SHP77 treated with DMSO at 0.1 percent for 48 hours (cell line): ENCODE results near the gene MDC1.

Experiments used
- DNase-seq: peaks from one replicate; lab custom pipeline; 2025; lab: John Stamatoyannopoulos, UW

Gene MDC1

GRCh38 chr6:30700340-30700739 lies 16.7 kb downstream of the MDC1 start:
- no peak for DNase-seq

- no peak for DNase-seq
These were observed 20.6 kb downstream of the MDC1 start for GRCh38 chr6:30696432-30696831.

- DNase-seq: no peak
These were observed 25.8 kb downstream of the MDC1 start for GRCh38 chr6:30691208-30691847.

GRCh38 chr6:30690403-30691207 lies 26.5 kb downstream of the MDC1 start, which contains the start of gene NRM:
TSS of gene NRM (minus strand) at chr6:30690984. CDS start at chr6:30690974, 10 bp downstream.
- peak; percentile 88 for DNase-seq

- no peak for DNase-seq
These were observed 27.1 kb downstream of the MDC1 start for GRCh38 chr6:30689985-30690384.

GRCh38 chr6:30689022-30689865 lies 27.8 kb downstream of the MDC1 start:
- no peak for DNase-seq

- DNase-seq: no peak
These were observed 28.5 kb downstream of the MDC1 start for GRCh38 chr6:30688569-30688968.

GRCh38 chr6:30687659-30688431 lies 29.2 kb downstream of the MDC1 start:
- DNase-seq: no peak

GRCh38 chr6:30686908-30687658 lies 30.0 kb downstream of the MDC1 start:
- peak; percentile 34 for DNase-seq

GRCh38 chr6:30686009-30686907 lies 30.8 kb downstream of the MDC1 start, which contains the start of gene PPP1R18:
TSS of gene PPP1R18 (minus strand) at chr6:30686645. CDS start at chr6:30686018, 627 bp downstream.
- DNase-seq: no peak

GRCh38 chr6:30685157-30686008 lies 31.7 kb downstream of the MDC1 start:
- no peak for DNase-seq

GRCh38 chr6:30684386-30685156 lies 32.5 kb downstream of the MDC1 start:
- DNase-seq: no peak

- no peak for DNase-seq
These were observed 33.1 kb downstream of the MDC1 start for GRCh38 chr6:30683980-30684338.

GRCh38 chr6:30683183-30683979 lies 33.7 kb downstream of the MDC1 start:
- no peak for DNase-seq

GRCh38 chr6:30682143-30683117 lies 34.7 kb downstream of the MDC1 start:
- no peak for DNase-seq

- DNase-seq: no peak
These were observed 35.3 kb downstream of the MDC1 start for GRCh38 chr6:30681766-30682142.
